ENCODE data around the gene MYH7B.

The MYH7B gene

GRCh38 chr20:34986311-34987287 lies 30.9 kb downstream of the MYH7B start:
- no peak for TF ChIP-seq CTCF (IDR thresholded peaks at IDR 0.05)

GRCh38 chr20:34987288-34988190 lies 31.9 kb downstream of the MYH7B start:
- no peak for TF ChIP-seq CTCF (IDR thresholded peaks at IDR 0.05)

GRCh38 chr20:34988191-34988540 lies 32.5 kb downstream of the MYH7B start:
- no peak for TF ChIP-seq CTCF (IDR thresholded peaks at IDR 0.05)

GRCh38 chr20:34989118-34989517 lies 33.5 kb downstream of the MYH7B start:
- TF ChIP-seq CTCF (IDR thresholded peaks at IDR 0.05), result no peak

GRCh38 chr20:34989670-34990069 lies 34.0 kb downstream of the MYH7B start:
- TF ChIP-seq CTCF (IDR thresholded peaks at IDR 0.05), result no peak

- no peak for TF ChIP-seq CTCF (IDR thresholded peaks at IDR 0.05)
Observed at GRCh38 chr20:34990231-34990630, 34.6 kb downstream of the MYH7B start.

GRCh38 chr20:34990661-34991214 lies 35.1 kb downstream of the MYH7B start:
- no peak for TF ChIP-seq CTCF (IDR thresholded peaks at IDR 0.05)
